Upper lobe of left lung (tissue), 4 donors: ENCODE results near the gene BMP6.

Source experiments
- POLR2A ChIP-seq, 4 donors: fragments of 450-650 bp; IDR thresholded peaks; one replicate each; pipeline ENCODE4 v1.5.1; 2016 to 2017; ENCODE audit warnings: antibody characterized with exemption in 4 of 4, mild to moderate bottlenecking in 2 of 4
- POLR2AphosphoS5 ChIP-seq, 2 donors: sonication (generic); formaldehyde crosslinking; IDR thresholded peaks; one replicate each; pipeline ENCODE4 v1.5.1; 2017; ENCODE audit warnings: antibody characterized with exemption in 2 of 2
- TF ChIP-seq, protein P1 (sequence below), 6 experiments: fragments of 450-650 bp in 4 of 6; fragments of 200-600 bp in 2 of 6; sonication (generic) in 2 of 6; IDR thresholded peaks; one replicate each; pipeline ENCODE4 v1.5.1; 2016 to 2019; ENCODE audit warnings: antibody characterized with exemption in 6 of 6

DNA sequence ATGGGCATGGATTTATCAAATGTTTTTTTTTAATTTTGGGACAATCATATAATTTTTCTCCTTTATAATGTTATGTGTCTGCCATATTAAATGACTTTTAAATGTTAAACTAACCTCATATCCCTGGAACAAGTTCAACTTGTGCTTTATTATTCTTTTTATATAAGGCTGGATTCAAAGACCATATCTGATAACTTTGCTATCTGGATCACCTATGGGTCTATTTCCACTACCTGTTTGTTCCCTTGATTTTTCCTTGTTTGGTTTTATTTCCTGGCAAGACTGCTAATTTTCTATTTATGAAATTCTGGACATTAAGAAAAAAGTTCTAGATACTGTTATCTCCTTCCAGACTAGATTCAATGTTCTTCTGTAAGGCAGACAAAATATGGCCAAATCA is 125.9 kb downstream of the BMP6 start:
- TF ChIP-seq POLR2AphosphoS5 (IDR thresholded peaks at IDR 0.05) (no peak), POLR2A (IDR thresholded peaks at IDR 0.05) (no peak)
- TF ChIP-seq, protein P1, sequence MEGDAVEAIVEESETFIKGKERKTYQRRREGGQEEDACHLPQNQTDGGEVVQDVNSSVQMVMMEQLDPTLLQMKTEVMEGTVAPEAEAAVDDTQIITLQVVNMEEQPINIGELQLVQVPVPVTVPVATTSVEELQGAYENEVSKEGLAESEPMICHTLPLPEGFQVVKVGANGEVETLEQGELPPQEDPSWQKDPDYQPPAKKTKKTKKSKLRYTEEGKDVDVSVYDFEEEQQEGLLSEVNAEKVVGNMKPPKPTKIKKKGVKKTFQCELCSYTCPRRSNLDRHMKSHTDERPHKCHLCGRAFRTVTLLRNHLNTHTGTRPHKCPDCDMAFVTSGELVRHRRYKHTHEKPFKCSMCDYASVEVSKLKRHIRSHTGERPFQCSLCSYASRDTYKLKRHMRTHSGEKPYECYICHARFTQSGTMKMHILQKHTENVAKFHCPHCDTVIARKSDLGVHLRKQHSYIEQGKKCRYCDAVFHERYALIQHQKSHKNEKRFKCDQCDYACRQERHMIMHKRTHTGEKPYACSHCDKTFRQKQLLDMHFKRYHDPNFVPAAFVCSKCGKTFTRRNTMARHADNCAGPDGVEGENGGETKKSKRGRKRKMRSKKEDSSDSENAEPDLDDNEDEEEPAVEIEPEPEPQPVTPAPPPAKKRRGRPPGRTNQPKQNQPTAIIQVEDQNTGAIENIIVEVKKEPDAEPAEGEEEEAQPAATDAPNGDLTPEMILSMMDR (IDR thresholded peaks at IDR 0.05): no peak
